Suprapubic skin (tissue), 4 donors: ENCODE results near the gene SMARCD1. TPM values are rescaled to one million over a fixed set of nuclear protein-coding genes. Genes with fewer than 3 reads are reported as not detected.

Experiments used
- DNase-seq, 2 donors: peaks; one replicate each; pipeline ENCODE4 v3.0.0-alpha.2; 2019; ENCODE audit warnings: low spot score in 2 of 2
- H3K27ac ChIP-seq: fragments of 200-600 bp; sonication (generic); one replicate; pipeline ENCODE4 v1.5.1; 2019
- H3K27me3 ChIP-seq: fragments of 200-600 bp; sonication (generic); one replicate; pipeline ENCODE4 v1.5.1; 2019
- H3K36me3 ChIP-seq: fragments of 200-600 bp; sonication (generic); one replicate; pipeline ENCODE4 v1.5.1; 2019
- H3K4me1 ChIP-seq: fragments of 200-600 bp; sonication (generic); one replicate; pipeline ENCODE4 v1.5.1; 2019
- H3K4me3 ChIP-seq: fragments of 200-600 bp; sonication (generic); one replicate; pipeline ENCODE4 v1.5.1; 2019; ENCODE audit warnings: mild to moderate bottlenecking
- H3K9me3 ChIP-seq: fragments of 200-600 bp; sonication (generic); one replicate; pipeline ENCODE4 v1.5.1; 2019
- CTCF ChIP-seq, 2 donors: fragments of 200-600 bp in 1 of 2; fragments of 450-650 bp in 1 of 2; sonication (generic) in 1 of 2; IDR thresholded peaks; one replicate each; pipeline ENCODE4 v1.5.1; 2016 to 2019; ENCODE audit warnings: antibody characterized with exemption in 2 of 2, mild to moderate bottlenecking in 1 of 2, moderate library complexity in 1 of 2
- EP300 ChIP-seq: sonication (generic); formaldehyde crosslinking; IDR thresholded peaks from one replicate; pipeline ENCODE4 v1.6.1; 2017; ENCODE audit warnings: antibody characterized with exemption
- POLR2A ChIP-seq, 2 donors: fragments of 450-650 bp; IDR thresholded peaks; one replicate each; pipeline ENCODE4 v1.6.1; 2017; ENCODE audit warnings: antibody characterized with exemption in 2 of 2, mild to moderate bottlenecking in 2 of 2, moderate library complexity in 2 of 2
- POLR2AphosphoS5 ChIP-seq, 3 donors: sonication (generic); formaldehyde crosslinking; IDR thresholded peaks; one replicate each; pipeline ENCODE4 v1.6.1; 2017; ENCODE audit warnings: antibody characterized with exemption in 3 of 3
- WGBS: methylation state at CpG from one replicate; pipeline ENCODE4 v1.1.5; 2018; 5-methylcytosine and 5-hydroxymethylcytosine counted together
- total RNA-seq, 4 donors: library from RNA; depleted of rRNA; stranded (reverse); fragments of >200 nt; gene quantifications; one replicate each; pipeline ENCODE4 v1.1.0, GENCODE V29; 2016

SMARCD1 gene
- total RNA-seq, 4 donors from 2014 or later: 62.8 to 86.5 (median 69.7) TPM

GRCh38 chr12:50089730-50090129, 4.6 kb downstream of the SMARCD1 start:
- TF ChIP-seq EP300 (no peak), POLR2AphosphoS5 (IDR thresholded peaks at IDR 0.05) (no peak), POLR2A (IDR thresholded peaks at IDR 0.05) (no peak), CTCF (IDR thresholded peaks at IDR 0.05) (no peak)
- H3K27ac ChIP-seq: no peak overlapping the region
- no peaks in the 10 kb centered on the region for H3K9me3 ChIP-seq
- WGBS: 94% methylated on average over 7 of the region's 7 CpGs
- H3K36me3 ChIP-seq: peaks cover 70% of the 10 kb centered on the region
- no peak overlapping the region for H3K4me3 ChIP-seq
- no peaks in the 10 kb centered on the region for H3K27me3 ChIP-seq
- H3K4me1 ChIP-seq: peaks cover 11% of the 10 kb centered on the region
- no peak for DNase-seq

GRCh38 chr12:50090391-50090790, 5.2 kb downstream of the SMARCD1 start:
- no peaks in the 10 kb centered on the region for H3K27me3 ChIP-seq
- WGBS: 90% methylated on average over 5 of the region's 5 CpGs
- no peaks in the 10 kb centered on the region for H3K9me3 ChIP-seq
- DNase-seq: no peak
- no peak for TF ChIP-seq POLR2AphosphoS5 (IDR thresholded peaks at IDR 0.05)
- no peak for TF ChIP-seq CTCF (IDR thresholded peaks at IDR 0.05)
- TF ChIP-seq POLR2A (IDR thresholded peaks at IDR 0.05): no peak
- no peak for TF ChIP-seq EP300
- H3K27ac ChIP-seq: no peak overlapping the region
- H3K4me3 ChIP-seq: no peak overlapping the region
- H3K36me3 ChIP-seq: peaks cover 76% of the 10 kb centered on the region
- peaks cover 11% of the 10 kb centered on the region for H3K4me1 ChIP-seq

GRCh38 chr12:50097952-50098351, 12.8 kb downstream of the SMARCD1 start:
- no peak overlapping the region for H3K4me3 ChIP-seq
- WGBS: 83% methylated on average over 6 of the region's 6 CpGs
- no peak overlapping the region for H3K27ac ChIP-seq
- no peaks in the 10 kb centered on the region for H3K9me3 ChIP-seq
- peaks cover 10% of the 10 kb centered on the region for H3K4me1 ChIP-seq
- H3K36me3 ChIP-seq: peaks cover 80% of the 10 kb centered on the region
- no peaks in the 10 kb centered on the region for H3K27me3 ChIP-seq
- DNase-seq: no peak
- TF ChIP-seq CTCF (IDR thresholded peaks at IDR 0.05): no peak
- no peak for TF ChIP-seq POLR2A (IDR thresholded peaks at IDR 0.05)
- no peak for TF ChIP-seq EP300
- TF ChIP-seq POLR2AphosphoS5 (IDR thresholded peaks at IDR 0.05): no peak

GRCh38 chr12:50099302-50100008, 14.3 kb downstream of the SMARCD1 start:
- WGBS: 53% methylated on average over 5 of the region's 5 CpGs
- Histone ChIP-seq H3K36me3 (peaks cover 65% of the 10 kb centered on the region), H3K4me1 (peaks cover 24% of the 10 kb centered on the region)

More at GRCh38 chr12:50099302-50100008, 14.3 kb downstream of the SMARCD1 start:
- Histone ChIP-seq H3K27ac (no peak overlapping the region), H3K27me3 (no peaks in the 10 kb centered on the region), H3K4me3 (no peak overlapping the region), H3K9me3 (no peaks in the 10 kb centered on the region)
- TF ChIP-seq POLR2AphosphoS5 (IDR thresholded peaks at IDR 0.05): no peak
- TF ChIP-seq CTCF (IDR thresholded peaks at IDR 0.05): no peak
- TF ChIP-seq POLR2A (IDR thresholded peaks at IDR 0.05): no peak
- TF ChIP-seq EP300: no peak
- no peak for DNase-seq
